GM19372 (cell line): ENCODE results near the gene SH2D5.

ENCODE experiments used
- ATAC-seq: cut with Tn5 transposase; IDR thresholded peaks from one replicate; pipeline ENCODE4 v1.9.1; 2021; ENCODE audit warnings: mild to moderate bottlenecking, low read depth, moderate library complexity; ENCODE audit not compliant: unreplicated experiment

SH2D5 gene

DNA sequence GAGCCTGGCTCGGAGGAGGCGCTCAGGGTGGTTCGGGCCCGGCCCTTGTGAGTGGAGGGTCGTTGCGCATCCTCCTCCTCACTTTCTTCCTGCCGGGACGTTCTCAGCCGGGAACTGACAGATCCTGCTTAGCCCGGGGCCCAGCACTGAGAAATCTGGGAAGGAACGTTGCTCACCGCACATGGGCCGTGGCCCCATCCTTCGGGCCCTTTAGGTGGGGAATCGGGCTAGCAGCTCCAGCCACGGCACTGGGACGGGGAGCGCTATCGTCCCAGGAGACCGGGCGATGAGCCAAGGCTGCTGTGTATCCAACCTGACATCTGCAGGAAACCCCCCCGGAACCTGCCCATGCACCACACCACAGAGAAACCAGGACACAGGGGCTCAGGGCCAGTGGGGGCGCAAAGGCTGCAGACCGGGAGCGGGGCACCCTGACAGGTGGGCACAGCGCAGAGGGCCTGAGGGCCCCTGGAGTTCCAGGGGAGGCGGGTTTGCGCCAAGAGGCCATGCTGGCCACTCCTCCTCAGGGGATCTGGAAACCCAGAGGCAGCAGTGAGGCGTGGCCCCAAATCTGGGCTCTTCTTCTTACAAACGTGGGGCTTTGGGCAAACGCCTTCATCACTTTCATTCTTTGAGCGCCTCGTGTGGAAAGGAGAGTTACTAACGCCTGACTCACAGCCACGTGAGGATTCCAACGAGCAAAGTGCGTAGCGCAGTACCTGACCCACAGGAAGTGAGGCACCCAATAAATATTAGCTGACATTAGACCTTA is at the start of gene SH2D5:
TSS of gene SH2D5 (minus strand) at position 116 of the 772 bp plus-strand sequence. CDS start 4,659 bp downstream, outside the sequence.
- ATAC-seq: peak; percentile 51

DNA sequence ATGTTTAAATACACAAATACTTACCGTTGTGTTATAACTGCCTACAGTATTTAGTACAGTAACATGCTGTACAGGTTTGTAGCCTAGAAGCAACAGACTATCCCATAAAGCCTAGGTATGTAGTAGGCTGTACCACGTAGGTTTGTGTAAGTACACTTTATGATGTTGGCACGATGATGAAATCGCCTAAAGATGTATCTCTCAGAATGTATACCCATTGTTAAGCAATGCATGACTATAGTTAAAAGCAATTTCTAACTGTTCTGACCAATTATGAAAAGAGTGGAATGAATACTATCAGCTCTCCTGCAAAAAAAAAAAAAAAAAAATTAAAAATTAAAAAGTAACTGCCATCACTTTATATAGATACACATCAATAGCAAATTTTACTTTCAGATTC is 43.2 kb upstream of the SH2D5 start:
- no peak for ATAC-seq

DNA sequence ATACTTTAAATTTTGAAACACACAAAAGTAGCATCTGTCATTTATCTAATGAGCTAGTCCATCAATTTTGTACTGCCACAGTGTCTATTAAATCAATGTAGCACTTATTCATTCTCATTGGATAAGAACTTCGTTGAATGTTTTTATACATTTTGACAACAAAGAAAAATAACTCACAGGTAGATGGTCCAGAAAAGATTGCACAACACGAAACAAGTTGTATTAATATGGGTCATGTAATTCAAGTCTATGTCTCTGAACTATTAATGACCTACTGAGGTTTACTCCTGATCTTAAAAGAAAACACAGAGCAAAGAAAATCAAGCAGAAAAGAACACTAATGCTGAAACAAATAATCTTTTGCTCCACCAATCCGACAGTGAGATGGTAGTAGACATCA is 39.3 kb upstream of the SH2D5 start:
- ATAC-seq: no peak

GRCh38 chr1:20770314-20771087 is 38.0 kb upstream of the SH2D5 start:
- no peak for ATAC-seq

GRCh38 chr1:20767271-20767670 is 34.8 kb upstream of the SH2D5 start:
- ATAC-seq: no peak

DNA sequence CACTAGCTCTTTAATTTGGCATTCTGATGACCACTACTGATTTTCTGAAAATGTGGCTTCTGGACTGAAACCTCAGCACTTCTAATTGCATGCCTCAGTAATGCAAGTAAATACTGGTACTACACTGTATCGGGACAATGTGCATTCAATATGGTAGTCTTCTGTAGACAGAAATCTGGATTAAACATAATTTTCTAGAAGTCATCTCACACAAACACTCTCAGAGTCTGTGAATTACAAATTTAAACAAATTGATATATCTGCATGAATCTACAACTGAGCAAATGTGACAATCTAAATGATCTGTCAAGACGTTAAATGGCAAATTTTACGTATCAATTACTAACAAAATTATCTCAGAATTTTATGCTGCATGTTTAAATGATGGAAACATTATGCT is 30.9 kb upstream of the SH2D5 start:
- ATAC-seq: no peak

DNA sequence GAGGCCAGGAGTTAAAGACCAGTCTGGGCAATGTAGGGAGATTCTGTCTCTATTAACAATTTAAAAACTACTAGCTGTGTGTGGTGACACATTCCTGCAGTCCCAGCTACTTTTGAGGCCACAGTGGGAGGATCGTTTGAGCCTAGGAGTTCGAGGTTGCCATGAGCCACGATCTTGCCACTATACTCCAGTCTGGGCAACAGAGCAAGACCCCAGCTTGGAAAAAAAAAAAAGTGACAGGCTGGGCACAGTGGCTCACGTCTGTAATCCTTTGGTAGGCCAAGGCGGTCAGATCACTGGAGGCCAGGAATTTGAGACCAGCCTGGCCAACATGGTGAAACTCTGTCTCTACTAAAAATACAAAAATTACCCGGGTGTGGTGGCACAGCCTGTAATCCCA is 27.8 kb upstream of the SH2D5 start:
- no peak for ATAC-seq

GRCh38 chr1:20753589-20753988 is 21.1 kb upstream of the SH2D5 start:
- ATAC-seq: no peak

- no peak for ATAC-seq
Observed at GRCh38 chr1:20751462-20751990, 19.0 kb upstream of the SH2D5 start.

GRCh38 chr1:20742671-20743070 is 10.2 kb upstream of the SH2D5 start:
- ATAC-seq: no peak

- ATAC-seq: no peak
Observed at GRCh38 chr1:20740781-20741180, 8.3 kb upstream of the SH2D5 start.

- no peak for ATAC-seq
Observed at GRCh38 chr1:20739225-20739624, 6.7 kb upstream of the SH2D5 start.

DNA sequence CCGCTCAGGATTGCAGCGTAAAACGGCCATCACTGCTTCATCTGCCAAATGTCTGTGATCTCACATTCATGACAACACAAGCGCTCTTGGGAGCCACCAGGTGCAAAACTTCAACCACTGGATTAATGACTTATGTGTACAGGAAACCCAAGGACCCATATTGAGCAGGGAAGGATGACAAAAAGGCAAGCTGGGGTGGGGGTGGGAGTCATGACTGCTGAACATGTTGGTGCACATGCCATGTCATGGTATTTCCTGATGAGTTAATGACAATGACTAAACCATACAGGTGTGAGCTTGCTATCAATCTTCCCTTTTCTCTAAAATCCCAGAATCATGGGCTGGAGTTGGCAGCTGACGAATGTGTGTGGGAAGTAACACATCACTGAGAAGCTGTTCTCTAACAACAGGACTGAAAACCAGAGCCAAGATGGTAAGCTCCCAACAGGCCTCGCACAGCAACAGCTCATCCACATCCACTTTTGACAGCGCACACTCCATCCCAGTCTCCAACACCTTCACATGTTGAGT is 3.1 kb upstream of the SH2D5 start:
- no peak for ATAC-seq

GRCh38 chr1:20733360-20733975 is 965 bp upstream of the SH2D5 start:
- ATAC-seq: no peak

- ATAC-seq: no peak
Observed at GRCh38 chr1:20732071-20732587, 374 bp downstream of the SH2D5 start.

DNA sequence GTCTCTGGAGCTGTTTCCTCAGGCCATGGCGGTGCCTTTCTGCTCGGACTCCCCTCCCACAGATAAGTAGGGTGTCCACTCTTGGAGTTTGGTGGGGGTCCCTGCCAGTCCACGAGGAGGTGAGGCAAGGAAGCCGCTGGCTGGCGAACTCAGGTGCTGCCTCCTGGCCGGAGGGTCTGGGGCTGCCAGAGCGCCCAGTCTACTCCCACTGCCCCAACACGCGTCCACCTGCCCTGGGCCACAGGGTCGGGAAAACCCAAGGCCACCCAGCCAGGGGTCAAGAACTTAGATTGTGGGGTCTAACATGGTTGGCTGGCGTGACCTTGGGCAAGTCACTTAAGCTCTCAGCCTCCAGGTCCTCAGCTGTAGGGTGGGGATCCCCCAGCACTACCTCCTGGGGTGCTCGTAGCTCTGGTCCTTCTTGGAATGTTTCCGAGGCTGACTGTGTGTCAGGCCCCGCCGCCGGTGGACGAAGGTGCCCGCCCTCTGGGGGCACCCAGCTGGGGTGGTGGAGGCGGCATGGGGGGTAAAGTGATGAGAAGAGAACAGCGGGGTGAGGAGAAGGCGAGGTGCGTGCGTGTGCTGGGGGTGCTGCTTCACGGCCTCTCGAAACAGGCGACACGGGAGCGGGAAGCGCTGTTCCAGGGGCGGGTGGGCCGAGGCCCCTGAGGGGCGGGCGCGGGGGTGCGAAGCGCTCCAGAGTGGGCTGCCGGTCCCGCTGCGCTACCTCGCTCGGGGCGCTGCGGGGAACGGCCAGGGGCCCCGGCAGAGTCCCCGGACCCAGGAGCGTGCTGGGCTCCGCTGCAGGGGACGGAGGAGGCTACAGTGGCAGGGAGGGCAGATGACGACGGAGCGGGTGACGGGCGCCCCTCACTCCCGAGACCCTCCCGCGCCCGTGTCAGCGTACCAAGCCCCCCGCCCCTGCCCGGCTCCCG is 1.2 kb downstream of the SH2D5 start:
- ATAC-seq: no peak

DNA sequence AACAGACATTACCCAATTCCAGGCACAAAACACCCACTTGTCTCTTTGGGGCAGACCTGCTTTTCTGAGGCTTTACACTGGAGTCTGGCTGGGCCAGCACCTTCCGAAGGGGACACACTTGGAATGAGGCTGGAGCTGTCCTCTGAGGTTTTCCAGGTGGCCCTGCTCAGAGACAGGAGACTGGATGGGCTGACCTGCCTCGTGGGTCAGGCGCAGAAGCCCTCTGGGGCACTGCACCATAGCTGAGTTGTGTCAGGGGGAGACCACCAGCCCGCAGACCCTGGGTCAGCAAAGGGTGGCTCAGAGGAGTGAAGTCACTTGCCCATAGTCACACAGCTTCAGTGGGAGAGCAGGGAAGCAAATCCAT is 1.8 kb downstream of the SH2D5 start:
- ATAC-seq: no peak

DNA sequence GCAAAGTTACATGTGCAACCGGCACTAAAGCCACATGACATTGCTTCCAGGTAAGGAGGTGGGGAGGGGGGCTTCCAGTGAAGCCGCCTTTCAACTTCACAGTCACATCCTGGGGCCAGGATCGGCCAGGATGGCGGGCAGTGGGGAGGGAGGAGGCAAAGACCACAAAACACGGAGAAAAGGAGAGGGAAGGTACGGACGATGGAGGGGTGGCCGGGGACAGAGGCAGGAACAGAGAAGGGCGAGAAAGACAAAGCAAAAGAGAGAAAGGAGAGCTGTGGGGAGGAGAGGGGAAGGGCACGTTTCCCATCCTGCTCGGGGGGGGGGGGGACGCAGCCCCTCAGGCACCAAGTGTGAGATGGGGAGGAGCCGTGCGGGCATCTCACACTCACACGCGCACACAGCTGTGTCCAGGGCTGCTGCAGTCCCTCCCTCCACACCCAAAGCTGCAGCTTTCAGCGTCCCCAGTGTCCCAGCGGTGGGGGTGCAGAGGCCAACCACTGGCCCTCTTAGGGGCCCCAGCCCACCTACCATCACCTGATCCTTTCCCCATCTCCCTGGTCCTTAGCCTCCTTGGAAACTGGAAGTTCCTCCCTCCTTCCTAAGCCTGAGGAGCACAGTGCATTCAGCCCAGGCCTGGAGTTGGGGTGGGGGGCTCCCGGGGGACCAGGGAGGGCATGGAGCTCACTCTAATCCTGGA is 2.4 kb downstream of the SH2D5 start:
- ATAC-seq: no peak
